GM18505 (cell line): Measurements from ENCODE around the gene OTOF.

ENCODE experiments used
- ATAC-seq: cut with Tn5 transposase; IDR thresholded peaks from one replicate; pipeline ENCODE4 v1.9.1; 2021; ENCODE audit not compliant: unreplicated experiment
- POLR2A ChIP-seq: IDR thresholded peaks from 4 replicates; pipeline ENCODE4 v1.6.1; 2011; ENCODE audit warnings: borderline replicate concordance; ENCODE audit not compliant: insufficient read depth, insufficient read length; ENCODE audit errors: extremely low read depth

The OTOF gene

DNA sequence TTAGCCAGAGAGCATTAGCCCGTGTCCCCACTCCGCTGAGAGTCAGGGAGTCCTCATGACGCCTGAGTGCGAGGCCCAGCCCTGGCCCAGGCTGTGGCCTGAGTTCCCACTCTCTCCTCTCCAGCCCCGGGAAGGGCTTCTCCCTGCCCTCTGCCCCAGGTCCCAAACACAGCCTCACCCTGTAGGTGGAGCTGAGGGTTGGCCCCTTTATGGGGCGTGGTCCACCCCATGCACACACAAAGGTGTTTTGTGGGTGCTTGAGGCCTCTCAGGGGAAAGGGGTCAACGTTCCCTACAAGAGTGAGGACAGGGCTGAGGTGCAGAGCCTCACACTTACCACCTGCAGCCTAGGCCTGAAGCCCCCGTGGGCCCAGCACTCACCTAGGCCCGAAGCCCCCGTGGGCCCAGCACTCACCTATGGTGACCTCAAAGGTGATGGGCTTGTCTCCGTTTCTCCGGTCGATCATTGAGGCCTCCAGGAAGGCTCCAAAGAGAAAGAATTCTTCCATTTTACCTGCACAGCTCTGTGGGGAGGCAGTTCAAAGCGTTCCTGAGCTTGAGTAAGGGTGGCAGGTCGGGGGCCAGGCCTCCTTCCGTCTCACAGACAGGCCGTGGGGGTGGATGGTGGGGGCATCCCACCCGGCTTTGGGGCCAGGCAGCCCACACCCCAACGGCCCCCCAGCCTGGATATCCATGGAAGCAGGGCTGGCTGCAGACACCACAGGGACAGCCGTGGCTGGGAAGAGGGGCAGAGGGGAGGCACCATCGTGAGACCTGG is 2.1 kb upstream of the OTOF start:
- no peak for ATAC-seq
- TF ChIP-seq POLR2A, result no peak

DNA sequence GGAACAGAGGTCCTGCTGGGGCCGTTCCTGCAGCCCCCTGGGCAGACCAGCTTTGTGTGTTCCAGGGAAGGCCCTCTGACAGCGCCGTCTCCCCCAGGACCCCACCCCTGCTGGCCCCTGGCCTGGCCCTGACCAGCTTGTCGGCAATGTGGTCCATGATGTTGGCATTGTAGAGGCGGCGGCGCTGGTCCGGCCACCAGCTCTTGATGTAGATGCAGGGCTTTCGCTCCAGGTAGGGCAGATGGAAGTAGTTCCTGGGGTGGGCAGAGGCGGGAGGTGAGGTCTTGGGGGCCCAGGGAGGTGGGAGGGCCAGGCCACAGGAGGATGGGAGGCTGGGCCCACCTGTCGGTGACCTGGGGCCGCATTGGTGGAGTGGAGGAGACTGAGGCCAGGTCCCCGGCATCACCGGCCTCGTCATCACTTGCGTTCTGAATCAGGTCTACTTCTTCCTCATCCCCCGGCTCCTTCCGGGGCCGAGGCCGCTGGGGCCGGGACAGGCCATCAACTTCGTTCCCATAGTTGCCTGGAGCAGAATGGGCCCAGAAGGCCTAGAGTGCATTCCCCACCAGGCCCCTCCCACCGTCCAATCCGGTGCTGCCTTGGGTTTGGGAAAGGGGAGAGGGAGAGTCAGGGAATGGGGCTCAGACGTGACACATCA is 1.3 kb upstream of the OTOF start:
- ATAC-seq, result no peak
- no peak for TF ChIP-seq POLR2A

DNA sequence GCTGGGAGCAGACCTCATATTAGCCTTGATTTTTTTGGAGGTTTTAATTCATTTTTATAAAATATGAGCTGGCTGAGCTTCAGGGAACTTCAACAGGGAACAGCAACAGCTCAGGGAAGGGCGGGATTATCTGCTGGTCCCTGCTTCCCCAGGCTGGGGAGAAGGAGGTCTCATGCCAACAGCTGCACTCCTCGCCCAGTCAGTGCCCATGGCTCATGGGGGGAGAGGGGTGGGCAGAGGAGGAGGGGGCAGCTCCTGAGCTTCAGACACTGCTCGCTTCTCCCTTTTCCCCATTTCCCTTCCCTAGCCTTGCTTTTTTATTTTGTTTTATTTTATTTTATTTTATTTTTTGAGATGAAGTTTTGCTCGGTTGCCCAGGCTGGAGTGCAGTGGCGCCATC is 442 bp upstream of the OTOF start:
- no peak for TF ChIP-seq POLR2A
- ATAC-seq, result no peak

DNA sequence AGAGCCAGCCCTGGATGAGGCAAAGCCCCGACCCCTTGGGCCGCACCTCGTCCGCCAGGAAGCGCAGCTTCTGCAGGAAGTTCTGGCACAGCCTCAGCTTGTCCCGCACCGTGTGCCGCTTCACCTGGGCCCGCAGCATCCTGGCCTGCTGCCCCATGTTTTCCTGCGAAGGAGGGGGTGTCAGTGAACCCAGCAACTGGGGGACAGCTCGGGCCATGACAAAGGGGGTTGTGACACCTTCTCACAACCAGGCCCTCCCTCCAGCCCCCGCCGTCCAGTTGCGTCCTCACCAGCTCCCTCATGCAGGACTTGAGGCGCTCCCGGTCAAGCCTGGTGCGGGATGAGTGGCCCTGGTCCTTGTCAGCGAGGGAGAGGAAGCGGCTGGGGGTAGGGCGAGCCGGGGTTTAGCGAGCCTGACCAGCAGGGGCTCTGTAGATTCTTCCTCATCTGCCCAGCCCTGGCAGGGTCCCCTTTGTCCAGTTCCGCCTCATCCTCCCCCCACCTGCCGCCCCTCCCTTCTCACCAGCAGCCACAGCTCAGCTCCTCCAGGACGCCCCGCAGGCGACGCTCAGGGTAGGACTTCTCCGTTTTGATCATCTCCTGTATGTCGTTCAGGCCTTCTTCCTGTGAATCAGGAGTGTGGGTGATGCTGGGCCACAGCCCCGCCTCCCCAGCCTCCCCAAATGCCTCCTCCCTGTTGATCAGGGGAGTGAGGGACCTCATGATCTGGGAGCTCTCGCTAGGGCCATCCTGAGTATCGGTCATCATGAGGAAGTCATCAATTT is 606 bp downstream of the OTOF start:
- no peak for TF ChIP-seq POLR2A
- ATAC-seq, result no peak

DNA sequence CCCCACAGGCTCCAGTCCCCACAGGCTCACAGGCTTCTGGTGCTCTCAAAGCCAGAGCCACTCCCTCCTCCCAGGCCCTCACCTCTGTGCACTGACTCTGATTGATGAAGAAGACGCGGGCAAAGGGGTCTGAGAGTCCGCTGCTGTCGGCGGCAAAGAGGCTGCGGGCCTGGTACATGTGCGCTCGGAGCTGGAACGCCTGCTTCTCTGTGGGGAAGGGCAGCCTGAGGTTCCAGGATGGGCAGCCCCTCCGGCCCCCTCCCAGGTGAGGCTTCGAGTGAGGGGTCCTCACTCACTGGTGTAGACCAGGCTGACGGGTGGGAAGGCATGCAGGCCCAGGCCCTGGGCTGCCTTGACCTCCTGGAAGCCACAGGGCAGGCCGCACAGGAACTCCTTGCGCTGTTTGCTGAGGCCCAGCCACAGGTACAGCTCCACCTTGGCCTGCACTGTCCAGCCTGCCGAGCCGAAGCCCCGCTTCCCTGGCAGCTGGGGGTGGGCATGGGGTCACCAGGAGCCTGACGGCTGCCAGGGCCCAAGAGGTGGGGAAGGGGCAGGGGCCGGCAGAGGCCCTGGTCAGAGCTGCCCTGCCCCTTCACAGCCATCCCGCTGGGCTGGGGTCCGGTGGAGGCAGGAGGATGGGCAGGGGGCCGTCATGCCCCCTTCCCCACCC is 2.0 kb downstream of the OTOF start:
- no peak for TF ChIP-seq POLR2A
- ATAC-seq, result no peak

DNA sequence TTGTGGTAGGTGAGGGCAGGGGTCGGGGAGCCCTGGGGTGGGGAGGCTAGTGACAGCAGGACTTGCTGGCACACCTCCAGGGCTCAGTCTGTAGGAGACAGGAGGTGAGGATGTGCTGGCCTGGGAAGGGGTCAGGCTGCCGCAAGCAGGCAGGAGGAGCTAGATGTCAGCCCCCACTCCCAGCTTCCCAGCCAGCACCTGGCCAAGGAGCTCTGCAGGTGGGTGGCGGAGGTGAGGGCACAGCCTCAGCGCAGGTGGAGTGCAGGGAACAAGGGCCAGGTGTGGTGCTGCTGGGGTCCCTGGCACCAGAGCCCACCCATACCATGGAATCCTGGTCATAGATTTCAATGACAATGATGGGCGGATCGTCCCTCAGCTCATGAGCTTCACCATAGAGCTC is 2.9 kb downstream of the OTOF start:
- ATAC-seq, result no peak
- TF ChIP-seq POLR2A, result no peak

DNA sequence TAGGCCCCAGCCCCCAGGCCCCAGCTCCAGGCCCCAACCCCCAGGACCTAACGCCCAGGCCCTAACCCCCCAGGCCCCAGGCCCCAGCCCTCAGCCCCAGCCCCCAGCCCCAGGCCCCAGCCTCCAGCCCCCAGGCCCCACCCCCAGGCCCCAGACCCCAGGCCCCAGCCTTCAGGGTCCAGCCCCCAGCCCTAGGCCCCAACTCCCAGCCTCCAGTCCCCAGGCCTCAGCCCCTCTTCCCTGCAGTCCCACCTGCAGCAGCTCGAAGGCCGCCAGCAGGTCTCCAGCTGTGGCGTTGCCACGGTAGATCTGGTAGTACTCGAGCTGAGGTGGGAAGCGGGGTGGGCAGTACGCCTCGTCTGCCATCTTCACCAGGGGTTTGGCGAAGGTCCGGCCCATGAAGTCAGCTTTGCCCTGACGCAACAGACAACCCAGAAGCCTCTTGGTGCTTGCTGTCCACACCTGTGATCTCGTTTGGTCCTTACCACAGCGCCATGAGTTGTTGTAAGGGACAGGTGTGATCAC is 3.6 kb downstream of the OTOF start:
- ATAC-seq, result no peak
- no peak for TF ChIP-seq POLR2A

DNA sequence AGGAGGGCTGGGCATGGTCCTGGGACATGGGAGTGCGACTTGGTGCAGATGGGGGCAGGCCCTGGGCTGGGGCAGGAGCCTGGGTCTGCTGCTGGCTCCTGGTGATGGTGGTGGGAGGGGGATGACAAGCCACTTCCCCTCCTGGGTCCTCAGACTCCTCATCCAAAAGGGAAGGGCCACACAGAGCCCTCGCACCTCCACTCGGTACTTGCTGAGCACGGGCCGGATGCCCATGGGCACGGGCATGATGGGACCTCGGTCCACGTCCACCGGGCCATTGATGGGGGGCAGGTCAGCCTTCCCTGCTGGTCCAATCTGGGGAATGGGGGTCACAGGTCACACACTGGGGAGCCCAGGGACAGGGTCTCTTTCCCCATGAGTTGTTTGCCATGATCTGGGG is 4.1 kb downstream of the OTOF start:
- no peak for TF ChIP-seq POLR2A
- ATAC-seq, result no peak

DNA sequence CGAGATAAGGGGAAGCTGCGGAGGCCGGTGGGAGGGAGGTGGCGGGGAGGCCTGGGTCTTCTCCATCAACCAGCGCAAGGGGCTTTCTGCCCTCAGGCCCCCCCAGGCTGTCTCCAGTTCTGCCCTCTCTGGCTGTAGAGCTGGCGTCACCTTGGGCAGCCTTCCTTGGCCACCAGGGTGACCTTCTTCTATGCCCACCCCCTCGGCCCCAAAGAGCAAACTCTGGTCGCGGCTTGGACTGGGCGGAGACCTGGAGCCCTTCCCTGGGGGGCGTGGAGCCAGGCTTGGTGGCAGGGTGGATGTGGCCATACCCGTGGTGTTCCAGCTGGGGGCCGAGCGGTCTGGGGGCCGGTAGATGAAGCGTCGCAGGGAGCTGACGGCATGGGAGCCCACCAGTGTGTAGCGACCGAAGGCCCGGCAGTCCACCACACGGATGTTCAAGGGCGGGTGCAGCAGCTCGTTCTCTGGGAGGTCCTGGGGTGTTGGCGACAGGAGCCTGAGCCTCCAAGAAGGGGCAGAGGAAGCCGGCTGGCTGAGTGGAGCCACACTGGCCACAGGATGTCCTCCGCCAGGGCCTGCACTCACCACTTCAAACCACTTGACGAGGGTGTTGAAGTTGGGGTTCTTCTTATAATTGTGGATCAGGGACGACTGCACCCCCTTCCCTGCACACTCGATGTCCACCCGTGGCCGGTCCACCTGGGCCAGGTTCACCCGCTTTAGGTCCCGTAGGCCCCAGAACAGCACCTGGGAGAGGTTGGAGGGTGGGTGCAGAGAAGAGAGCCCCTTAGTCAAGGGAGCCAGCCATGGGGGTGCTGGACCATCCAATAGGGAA is 4.9 kb downstream of the OTOF start:
- ATAC-seq, result no peak
- no peak for TF ChIP-seq POLR2A

DNA sequence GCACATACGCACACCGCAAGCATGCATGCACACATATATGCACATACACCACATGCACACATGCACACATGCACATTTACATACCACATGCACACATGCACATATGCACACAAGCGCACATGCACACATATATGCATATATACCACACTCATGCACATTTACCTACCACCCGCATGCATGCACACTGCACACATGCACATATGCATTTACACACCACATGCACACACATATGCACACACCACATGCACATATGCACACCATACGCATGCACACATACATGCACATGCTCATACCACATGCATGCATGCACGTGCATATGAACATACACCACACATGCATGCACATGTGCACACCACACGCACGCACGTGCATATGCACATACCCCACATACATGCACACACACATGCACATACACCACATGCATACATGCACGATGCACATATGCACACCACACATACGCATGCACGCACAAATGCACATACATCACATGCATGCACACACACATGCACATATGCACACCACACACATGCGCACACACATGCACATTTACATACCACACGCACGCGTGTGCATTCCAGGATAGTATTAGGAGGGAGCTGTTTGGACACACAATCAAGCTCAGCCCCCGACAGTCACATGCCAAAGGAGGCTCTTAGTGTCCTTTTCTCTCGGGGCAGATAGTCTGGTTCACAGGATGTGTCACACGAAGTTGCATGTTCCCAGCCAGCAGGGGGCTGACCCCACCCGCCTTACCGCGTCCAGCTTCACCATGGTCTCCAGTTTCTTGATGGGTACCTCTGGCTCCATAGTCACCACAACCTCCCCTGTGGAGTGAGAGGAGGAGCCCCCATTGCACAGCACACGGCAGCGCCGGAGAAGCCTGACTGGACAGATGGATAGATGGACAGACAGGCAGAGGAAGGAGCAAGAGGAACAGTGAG is 5.9 kb downstream of the OTOF start:
- no peak for TF ChIP-seq POLR2A
- ATAC-seq, result no peak

DNA sequence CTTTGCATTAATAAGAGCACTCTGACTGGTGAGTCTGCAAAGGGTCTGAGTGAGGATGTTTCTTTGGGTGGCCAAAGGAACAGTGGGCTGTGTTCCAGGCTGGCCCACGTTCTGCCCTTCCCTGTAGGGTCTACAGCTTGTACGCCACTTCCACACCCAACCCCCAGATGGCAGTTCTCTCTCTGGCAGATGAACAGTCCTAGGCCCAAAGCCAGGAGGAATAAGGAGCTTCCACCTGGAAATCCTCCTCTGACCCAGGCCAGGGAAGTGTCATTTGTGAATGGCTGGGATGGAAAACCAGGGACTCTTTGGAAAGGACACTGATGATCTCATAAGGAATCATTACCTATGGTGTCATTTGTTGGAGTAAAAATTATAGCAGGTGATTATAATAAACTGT is 6.6 kb downstream of the OTOF start:
- ATAC-seq, result no peak
- TF ChIP-seq POLR2A, result no peak
